SIG-M5 treated with dmso at 0.1 percent for 504 hours (cell line): ENCODE results near the gene SLC30A4.
"Not testable (repeated sequence)": the region's sequence is repeated elsewhere in the genome, so short reads cannot be mapped to it uniquely, and the experiment has no call there.

ENCODE experiments used
- DNase-seq: peaks from one replicate; lab custom pipeline; 2025; ENCODE audit not compliant: unreplicated experiment; lab: John Stamatoyannopoulos, UW

SLC30A4 gene, protein sequence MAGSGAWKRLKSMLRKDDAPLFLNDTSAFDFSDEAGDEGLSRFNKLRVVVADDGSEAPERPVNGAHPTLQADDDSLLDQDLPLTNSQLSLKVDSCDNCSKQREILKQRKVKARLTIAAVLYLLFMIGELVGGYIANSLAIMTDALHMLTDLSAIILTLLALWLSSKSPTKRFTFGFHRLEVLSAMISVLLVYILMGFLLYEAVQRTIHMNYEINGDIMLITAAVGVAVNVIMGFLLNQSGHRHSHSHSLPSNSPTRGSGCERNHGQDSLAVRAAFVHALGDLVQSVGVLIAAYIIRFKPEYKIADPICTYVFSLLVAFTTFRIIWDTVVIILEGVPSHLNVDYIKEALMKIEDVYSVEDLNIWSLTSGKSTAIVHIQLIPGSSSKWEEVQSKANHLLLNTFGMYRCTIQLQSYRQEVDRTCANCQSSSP

DNA sequence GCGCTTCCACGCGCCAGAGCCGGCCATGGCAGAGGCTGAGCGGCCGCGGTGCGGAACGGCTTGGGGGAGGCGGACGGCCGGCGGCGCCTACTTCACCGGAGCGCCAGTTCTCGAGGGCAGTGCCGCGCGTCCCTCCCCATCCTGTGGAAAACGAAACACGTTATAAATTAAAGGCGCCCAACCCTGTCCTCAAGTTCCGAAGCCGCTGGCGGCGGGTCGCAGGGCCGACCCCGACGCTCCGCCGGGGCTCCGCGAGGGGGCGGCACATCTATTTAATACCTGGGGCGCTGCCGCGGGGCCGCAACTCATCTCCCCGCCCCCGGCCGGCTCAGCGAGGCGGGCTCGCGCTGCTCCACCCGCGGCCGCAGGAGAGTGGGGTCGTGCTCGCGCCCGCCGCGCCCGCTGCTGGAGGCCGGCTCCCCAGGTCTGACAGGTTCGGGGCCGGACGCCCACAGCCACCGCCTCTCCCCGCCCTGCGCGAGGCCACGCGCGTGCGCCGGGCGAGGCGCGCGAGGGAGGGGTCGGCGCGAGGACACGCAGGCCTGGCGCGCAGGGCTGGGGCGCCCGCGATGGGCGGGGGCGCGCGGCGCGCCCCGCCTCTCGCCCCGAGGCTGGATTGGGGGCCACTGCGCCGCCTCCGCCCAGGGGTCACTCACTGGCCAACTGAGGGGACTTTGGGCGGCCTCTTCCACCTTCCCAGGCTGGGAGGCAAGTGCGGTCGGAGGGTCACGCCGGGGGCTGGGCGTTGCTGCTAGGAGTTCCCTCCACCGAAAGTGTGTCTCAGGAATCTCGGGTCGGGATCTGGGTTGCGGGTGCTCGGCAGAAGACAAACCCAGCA lies at the start of gene SLC30A4:
SLC30A4 (minus strand) TSS at position 428 of the 838 bp plus-strand sequence; CDS start at position 27, 401 bp downstream.
- peak; percentile 12 for DNase-seq

DNA sequence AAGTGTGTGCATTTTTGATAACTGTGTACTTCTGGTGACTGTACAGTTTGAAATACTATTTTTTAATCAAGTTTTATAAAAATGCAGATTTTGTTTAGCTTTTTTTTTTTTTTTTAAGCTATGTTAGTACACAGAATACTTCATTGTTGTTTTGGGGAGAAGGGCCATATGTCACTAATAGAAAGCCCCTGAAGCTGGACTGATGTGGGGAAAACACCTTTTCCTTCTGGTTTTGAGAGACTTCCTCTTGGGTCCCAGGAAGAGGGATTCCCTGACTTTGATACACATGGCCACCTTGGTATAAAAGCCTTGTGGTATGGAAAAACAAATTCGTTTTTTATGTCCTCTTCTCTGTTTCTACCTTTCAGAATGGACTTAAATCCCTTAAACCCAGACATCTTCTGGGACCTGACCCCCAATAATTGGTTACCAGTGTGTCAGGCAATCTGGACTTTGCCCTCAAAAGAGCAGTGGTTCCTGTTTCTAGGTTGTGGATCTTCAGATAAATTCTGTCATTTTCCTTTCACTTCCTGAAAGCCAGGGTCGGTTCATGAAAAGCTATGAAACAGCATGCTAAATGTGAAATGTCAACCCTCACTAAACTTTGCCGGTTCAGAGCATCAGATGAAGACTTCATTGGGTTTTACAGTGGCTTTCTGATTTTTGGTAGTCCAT lies 33.5 kb upstream of the SLC30A4 start:
- DNase-seq, result peak; percentile 18

DNA sequence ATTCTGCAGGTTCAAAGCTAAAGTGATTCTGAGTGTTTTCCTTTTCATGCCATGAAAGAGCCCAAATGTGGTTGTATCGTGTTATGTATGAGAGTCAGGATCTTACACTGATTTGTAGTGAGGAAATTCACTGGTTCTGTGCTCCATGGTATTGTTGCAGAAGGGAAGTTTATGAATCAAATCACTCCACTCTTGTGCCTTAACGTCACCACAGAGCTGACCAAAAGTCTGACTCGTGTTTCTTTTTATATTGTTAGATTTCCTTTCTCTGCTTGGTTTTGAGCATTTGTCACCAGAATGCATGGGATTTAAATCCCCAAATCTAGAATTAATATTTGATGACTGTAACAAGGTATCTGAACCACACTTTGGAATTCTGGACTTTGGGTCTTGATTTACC lies 29.1 kb upstream of the SLC30A4 start:
- no peak for DNase-seq

DNA sequence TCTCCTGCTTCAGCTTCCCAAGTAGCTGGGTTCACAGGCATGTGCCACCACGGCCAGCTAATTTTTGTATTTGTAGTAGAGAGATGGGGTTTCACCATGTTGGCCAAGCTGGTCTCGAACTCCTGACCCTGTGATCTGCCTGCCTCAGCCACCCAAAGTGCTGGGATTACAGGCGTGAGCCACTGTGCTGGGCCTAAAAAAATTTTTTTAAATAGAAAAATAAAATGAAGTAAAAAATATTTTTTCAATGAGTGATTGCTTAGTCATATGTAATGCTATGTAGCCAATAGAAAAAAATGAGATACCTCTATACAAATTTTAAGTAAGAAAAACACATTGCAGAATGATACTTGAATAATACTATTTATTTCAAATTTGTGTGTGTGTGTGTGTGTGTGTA lies 27.9 kb upstream of the SLC30A4 start:
- DNase-seq, result no peak

DNA sequence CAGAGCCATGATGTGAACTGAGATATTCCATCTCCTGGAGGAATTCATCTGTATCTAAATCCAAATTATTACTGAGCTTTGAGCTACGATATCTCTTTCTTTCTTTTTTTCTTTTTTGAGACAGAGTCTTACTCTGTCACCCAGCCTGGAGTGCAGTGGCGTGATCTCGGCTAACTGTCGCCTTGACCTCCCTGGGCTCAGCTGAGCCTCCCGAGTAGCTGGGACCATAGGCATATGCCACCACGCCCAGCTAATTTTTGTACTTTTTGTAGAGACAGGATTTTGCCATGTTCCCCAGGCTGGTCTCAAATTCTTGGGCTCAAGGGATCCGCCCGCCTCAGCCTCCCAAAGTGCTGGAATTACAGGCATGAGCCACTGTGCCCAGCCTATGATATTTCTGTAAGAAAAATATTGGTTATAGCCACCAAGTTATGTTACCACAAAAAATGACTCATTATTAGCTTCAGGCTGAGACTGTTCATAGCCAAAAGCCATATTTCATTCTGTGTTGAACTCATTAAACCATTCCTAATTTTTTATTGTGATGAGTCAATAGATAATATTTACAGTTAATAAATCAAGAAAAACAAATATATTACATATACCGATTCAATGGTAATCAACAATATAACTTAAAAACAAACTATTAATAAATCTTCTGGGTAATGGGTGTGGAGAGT lies 27.1 kb upstream of the SLC30A4 start:
- no peak for DNase-seq

DNA sequence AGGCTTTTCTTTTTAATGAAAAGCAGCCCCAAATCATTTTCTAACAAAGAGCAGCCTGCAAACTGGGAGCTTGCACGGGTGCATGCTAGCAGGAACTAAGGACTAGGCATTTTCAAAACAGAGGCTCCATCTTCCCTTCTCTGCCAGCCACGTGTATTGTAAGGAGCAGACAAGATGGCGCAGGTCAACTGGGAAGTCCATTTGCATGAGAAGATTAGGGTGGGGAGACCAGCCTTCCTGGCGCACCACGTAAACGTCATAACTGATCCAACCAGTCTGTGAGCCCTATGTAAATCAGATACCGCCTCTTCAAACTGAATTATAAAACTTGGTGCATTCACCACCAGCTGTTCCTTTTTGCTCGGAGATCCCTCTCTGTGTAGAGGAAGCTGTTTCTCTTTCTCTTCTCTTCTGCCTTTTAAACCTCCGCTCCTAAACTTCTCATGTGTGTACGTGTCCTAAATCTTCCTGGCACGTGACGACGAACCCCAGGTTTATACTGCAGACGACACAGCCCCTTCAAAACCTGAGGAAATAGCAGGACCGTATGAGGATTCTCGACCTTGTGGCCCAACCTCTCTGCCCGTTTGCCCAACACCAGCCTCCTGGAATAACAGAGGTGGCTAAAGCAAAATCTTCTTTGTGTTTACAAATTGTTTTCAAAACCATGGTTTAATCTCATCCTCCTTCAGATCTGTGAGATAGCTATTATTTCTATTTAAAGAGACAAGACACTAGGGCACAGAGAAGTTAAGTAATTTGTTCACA lies 26.4 kb upstream of the SLC30A4 start:
- DNase-seq, result no peak

DNA sequence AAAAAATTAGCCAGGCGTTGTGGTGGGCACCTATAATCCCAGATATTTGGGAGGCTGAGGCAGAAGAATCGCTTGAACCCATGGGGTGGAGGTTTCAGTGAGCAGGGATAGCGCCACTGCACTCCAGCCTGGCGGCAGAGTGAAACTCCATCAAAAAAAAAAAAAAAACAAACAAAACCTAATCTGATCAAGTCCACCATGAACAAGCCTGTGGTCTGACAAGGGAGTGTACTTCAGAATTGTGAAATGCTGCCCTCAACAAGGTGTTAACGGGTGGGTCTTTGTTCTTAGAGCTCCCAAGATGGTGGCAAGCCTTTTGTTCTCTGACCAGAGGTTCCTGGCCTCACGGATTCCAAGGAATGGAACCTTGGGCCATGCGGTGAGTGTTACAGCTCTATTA lies 24.2 kb upstream of the SLC30A4 start:
- DNase-seq, result no peak

DNA sequence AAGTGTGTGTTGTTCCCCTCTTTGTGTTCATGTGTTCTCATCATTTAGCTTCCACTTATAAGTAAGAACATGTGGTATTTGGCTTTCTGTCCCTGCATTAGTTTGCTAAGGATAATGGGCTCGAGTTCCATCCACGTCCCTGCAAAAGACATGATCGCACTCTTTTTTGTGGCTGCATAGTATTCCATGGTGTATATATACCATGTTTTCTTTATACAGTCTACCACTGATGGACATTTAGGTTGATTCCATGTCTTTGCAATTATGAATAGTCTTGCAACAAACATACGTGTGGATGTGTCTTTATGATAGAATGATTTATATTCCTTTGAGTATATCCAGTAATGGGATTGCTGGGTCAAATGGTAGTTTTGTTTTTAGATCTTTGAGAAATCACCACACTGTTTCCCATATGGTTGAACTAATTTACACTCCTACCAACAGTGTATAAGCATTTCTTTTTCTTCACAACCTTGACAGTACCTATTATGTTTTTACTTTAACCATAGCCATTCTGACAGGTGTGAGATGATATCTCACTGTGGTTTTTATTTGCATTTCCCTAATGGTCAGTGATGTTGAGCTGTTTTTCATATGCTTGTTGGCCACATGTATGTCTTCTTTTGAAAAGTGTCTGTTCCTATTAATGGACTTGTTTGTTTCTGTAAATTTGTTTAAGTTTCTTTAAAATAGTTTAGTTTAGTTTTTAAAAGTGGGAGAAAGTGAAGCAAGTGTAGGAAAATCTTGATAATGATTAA lies 21.9 kb upstream of the SLC30A4 start:
- DNase-seq, result no peak

DNA sequence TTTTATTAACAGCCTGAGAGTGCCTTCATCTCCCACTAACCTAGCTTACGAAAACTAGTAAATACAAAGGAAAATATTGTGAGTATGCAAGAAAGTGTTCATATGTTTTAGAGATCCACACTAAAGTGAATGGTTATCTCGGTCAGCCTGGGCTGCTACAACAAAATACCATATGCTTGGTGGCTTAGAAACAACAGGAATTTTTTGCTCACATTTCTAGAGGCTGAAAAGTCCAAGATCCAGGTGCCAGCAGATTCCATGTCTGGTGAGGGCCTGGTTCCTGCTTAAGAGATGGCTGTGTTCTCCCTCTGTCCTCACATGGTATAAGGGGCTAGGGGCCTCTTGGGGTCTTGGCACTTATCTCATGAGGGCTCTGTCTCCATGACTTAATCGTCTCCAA lies 20.5 kb upstream of the SLC30A4 start:
- no peak for DNase-seq

DNA sequence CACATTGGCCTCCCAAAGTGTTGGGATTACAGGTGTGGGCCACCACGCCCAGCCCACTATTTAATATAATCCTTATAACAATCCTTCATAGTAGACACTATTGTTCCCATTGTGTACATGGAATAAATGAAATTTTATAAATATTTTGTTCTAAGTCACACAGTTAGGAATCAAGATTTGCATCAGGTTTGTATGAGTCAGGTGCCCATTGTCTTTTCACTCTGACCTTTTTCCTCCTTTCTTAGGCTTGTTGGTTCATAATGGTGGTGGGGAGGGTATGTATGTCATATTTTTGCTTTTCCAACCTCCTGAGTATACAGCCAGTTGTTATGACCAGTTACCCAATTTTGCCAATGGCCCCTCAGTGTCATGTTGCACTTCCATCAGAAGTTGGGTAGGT lies 18.0 kb upstream of the SLC30A4 start:
- no peak for DNase-seq

DNA sequence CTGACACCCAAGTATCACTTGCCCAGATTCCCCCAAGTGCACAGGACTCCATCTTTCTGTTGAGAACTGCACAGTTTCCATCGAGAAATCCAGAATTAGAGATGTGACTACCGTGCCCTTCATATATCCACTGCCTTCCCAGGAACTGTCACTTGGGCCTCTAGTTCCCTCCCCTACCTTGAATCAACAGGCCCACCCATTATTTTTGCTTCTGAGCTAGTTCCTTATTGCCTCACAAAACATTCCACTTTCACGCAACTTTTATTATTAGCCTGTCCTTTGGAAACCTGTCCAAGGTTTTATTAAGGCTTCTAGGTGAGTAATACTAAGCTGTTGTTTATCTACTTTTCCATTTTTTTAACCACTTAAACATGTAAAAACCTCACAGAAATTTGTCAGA lies 17.1 kb upstream of the SLC30A4 start:
- DNase-seq, result no peak

DNA sequence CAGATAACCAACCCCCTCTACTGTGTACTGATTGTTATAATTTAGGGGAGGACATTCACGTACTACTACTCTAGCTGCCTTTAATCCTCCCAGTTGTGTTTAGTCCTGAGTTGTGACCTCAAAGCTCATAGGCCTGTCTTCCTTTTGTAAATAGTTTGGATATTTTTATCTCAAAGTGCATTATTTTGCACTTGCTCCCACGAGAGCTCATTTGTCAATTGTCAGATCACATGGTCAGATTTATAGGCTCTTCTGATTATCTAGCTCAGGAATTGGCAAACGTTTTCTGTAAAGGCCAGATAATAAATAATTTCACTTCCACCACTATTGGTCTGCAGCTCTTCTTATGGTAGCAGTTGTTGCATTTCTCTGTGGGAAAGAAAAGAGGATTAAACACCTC lies 14.4 kb upstream of the SLC30A4 start:
- no peak for DNase-seq

DNA sequence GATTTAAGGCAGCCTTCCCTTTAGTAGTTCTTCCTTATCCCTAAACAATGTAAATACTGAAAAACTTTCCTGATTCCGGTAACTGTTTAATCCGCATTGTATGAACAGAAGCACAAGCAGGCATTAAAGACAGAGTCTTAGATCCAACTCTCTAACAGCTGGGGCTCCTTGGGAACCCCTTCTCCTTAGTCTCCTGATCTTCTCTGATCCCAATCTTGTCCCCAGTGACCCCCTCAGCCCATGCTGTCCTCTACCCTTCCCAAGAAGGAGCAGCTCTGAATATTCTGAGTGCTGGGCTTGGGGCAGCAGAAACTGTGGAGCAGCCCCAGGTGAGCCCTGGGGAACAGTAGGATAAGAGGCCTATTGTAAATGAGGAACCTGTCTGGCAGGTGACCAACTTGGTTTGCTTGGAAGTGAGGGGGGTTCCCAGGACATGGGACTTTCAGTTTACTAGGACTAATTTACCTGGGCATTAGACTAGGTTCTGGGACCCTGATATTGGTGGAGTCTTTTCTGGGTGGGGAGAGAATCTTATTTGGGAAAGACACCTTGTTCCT lies 13.0 kb upstream of the SLC30A4 start:
- no peak for DNase-seq

DNA sequence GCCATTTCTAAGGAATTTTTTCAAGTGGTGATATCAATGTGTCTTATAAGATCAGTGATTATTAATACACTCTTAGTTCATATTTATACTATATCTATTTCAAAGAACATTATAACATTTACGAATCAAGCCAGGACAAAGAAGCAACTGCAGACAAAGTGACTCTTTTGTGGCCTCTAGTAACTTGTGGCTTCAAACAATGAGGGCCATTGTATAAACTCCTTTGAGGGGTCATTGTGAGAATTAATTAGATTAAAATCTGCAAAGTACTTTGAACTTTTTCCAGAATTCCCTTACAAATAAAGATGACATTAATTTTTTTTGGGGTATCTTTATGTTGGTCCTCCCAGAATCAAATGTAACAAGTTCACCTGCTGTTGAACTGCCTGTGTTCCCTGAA lies 12.3 kb upstream of the SLC30A4 start:
- DNase-seq, result no peak

DNA sequence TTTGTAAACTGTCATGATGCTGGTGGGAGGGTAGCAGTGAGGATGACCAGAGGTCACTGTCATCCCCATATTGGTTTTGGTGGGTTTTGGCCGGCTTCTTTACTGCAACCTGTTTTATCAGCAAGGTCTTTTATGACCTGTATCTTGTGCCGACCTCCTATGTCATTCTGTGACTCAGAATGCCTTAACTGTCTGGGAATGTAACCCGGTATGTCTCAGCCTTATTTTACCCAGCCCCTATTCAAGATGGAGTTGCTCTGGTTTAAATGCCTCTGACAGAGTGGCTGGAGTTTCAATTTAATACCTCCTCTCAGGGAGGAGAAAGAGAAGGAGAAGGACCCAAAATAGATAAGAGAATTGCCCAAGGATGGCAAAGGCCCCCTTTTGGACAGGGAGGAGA lies 10.3 kb upstream of the SLC30A4 start:
- not testable (repeated sequence) for DNase-seq

DNA sequence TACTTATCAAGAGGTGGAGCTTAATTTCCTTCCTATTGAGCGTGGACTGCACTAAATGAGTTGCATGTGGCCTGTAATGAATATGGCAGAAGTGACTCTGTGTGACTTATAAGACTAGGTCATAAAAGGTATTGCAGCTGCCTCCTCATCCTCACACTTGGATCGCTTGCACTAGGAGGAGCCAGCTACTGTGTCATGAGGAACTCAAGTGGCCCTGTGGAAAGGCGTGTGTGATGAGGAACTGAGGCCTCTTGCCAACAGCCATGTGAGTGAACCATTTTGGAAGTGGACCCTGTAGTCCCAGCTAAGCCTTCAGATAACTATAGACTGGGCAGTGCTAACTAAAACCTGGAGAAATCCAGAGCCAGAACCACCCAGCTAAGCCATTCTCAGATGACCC lies 7.1 kb upstream of the SLC30A4 start:
- no peak for DNase-seq

DNA sequence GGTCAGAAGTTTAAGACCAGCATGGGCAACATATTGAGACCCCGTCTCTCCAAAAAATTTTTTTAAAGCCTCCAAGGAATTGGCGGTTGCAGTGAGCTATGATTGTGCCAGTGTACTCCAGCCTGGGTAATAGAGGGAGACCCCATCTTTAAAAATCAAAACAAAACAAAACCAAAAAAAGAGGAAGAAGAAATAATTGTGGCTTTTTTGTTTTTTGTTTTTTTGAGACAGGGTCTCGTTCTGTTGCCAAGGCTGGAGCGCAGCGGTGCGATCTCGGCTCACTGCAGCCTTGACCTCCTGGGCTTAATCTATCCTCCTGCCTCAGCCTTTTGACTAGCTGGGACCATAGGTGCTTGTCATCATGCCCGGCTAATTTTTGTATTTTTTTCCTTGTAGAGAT lies 4.5 kb upstream of the SLC30A4 start:
- DNase-seq, result no peak

DNA sequence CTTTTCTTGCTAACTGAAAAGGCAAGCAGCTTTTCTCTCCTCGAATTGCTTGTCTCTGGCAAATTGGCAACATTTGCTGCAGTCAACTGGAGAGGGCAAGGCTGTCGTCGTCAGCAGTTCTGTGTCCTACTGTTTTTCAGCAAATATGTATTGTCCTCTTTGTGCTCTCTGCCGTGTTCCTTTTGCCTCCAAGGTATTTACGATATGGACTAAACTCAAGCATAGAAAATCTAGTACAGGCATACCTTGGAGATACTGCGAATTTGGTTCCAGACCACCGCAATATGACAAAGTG lies 558 bp upstream of the SLC30A4 start:
- no peak for DNase-seq

DNA sequence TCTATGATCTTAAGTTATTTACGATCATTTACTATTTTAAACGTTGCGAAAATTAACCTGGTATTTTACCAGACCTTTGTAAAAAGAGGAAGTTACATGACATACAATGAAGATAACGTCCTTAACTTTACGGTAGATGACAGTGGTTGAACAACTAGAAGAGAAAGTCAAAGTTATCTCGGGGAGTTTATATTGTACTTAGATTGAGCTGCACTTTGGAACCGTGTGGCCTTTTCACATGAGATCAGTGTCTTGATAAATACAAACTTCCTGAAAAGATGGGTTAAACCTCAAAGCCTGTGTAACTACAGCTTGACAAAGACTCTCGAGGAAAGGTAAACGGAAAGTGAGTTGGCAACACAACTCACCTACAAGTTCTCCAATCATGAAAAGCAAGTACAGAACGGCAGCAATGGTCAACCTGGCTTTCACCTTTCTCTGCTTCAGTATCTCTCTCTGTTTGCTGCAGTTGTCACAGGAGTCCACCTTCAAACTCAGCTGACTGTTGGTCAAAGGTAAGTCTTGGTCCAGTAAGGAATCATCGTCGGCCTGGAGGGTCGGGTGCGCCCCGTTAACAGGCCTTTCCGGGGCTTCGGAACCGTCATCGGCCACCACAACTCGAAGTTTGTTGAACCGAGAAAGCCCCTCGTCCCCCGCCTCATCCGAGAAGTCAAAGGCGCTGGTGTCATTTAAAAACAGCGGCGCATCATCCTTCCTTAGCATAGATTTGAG lies 793 bp downstream of the SLC30A4 start:
- no peak for DNase-seq
